ENCODE measurements around the gene NEURL4.

The NEURL4 gene

GRCh38 chr17:7323731-7324437, 5.3 kb downstream of the NEURL4 start:
- DNase-seq = peak in 8 of 51 donors; percentile 4 to 47 (median 15)

- DNase-seq = no peak
These were observed 6.5 kb downstream of the NEURL4 start for GRCh38 chr17:7322520-7323194.

- DNase-seq = no peak
These were observed 7.7 kb downstream of the NEURL4 start for GRCh38 chr17:7321466-7321865.

- DNase-seq = no peak
These were observed 10.8 kb downstream of the NEURL4 start for GRCh38 chr17:7318121-7318860.

GRCh38 chr17:7317161-7317803, 11.9 kb downstream of the NEURL4 start:
- DNase-seq = no peak

GRCh38 chr17:7315570-7316235, 13.4 kb downstream of the NEURL4 start:
- DNase-seq = peak in 2 of 51 donors; percentile 16 to 37

- DNase-seq = peak; percentile 36 to 96 (median 86)
These were observed 14.2 kb downstream of the NEURL4 start, which contains the start of gene GPS2 for GRCh38 chr17:7314719-7315569. GPS2 (minus strand) TSS chr17:7315360; CDS start chr17:7315052, 308 bp downstream.

- DNase-seq = no peak
These were observed 15.0 kb downstream of the NEURL4 start for GRCh38 chr17:7313890-7314718.

GRCh38 chr17:7313088-7313889, 15.8 kb downstream of the NEURL4 start:
- DNase-seq = no peak

- no peak for DNase-seq
These were observed 16.6 kb downstream of the NEURL4 start for GRCh38 chr17:7312432-7313087.

- DNase-seq = no peak
These were observed 17.9 kb downstream of the NEURL4 start for GRCh38 chr17:7311110-7311705.

GRCh38 chr17:7309628-7310027, 19.5 kb downstream of the NEURL4 start:
- DNase-seq = no peak

- peak in 34 of 51 donors; percentile 9 to 69 (median 38) for DNase-seq
These were observed 20.3 kb downstream of the NEURL4 start for GRCh38 chr17:7308625-7309433.

GRCh38 chr17:7307686-7308624, 21.2 kb downstream of the NEURL4 start:
- peak in 16 of 51 donors; percentile 34 to 66 (median 54) for DNase-seq

Measured in hypothalamus (tissue), 51 donors.